ENCODE data around the gene IL17RA.

The IL17RA gene

GRCh38 chr22:17161991-17162390 is 77.2 kb downstream of the IL17RA start:
- DNase-seq = no peak

- no peak for DNase-seq
These were observed 77.9 kb downstream of the IL17RA start for GRCh38 chr22:17162731-17163130.

DNA sequence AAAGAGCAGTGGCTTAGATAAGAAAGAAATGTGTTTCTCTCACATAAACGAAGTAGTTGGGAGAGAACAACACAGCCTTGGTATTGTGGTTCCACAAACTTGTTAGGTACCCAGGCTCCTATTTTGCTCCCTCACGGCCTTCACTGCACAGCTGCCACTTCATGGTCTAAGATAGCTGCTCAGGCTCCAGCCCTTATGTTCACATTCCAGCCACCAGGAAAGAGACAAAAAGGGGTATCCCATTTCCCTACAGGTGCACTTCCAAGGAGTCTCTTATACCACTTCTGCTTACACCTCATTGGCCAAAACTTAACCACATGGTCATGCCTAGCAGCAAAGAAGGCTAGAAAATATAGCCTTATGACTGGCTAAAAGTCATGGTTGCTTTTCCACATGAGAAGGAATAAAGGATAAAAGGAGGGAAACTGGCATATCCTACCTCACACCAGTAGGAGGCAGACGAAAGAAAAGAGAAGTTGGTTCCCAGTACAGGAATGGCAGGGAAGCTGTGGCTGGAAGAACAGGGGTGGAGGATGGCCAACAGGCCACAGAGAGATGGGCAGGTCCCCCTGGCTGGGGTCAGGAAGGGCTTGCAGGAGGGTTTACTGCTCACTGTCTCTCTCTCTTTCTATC is 79.7 kb downstream of the IL17RA start:
- no peak for DNase-seq
